ENCODE results near the gene ELP1. TPM values are rescaled to one million over a fixed set of nuclear protein-coding genes. Genes with fewer than 3 reads are reported as not detected.

ELP1 gene
- total RNA-seq, 1 experiment from 2014 or later = 27.9 TPM

DNA sequence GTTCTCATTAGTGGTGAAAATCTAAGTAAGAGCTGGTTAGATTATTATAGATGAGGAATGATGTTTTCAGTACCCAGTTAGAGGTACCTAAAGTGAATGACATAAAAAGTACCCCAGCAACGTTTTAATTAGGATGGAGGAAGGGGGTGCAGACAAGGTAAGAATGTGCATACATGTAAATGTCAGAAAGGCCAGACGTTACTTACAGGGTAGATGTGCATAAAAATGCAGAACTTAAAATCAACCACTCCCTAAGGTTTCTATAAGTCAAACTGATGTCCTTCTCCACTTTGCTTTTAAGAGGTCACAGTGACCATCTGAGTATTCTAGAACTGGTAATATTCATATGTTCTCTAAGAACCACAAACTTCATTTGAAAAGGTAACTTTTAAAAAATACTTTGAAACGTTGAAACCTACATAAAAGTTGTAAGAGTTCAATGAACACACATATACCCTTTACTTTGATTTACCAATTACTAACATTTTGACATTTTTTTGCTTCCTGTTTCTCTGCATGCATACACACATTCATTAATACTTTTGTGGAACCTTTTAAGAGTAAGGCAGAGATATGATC, 53.1 kb downstream of the ELP1 start (continued):
- TF ChIP-seq, protein P1, sequence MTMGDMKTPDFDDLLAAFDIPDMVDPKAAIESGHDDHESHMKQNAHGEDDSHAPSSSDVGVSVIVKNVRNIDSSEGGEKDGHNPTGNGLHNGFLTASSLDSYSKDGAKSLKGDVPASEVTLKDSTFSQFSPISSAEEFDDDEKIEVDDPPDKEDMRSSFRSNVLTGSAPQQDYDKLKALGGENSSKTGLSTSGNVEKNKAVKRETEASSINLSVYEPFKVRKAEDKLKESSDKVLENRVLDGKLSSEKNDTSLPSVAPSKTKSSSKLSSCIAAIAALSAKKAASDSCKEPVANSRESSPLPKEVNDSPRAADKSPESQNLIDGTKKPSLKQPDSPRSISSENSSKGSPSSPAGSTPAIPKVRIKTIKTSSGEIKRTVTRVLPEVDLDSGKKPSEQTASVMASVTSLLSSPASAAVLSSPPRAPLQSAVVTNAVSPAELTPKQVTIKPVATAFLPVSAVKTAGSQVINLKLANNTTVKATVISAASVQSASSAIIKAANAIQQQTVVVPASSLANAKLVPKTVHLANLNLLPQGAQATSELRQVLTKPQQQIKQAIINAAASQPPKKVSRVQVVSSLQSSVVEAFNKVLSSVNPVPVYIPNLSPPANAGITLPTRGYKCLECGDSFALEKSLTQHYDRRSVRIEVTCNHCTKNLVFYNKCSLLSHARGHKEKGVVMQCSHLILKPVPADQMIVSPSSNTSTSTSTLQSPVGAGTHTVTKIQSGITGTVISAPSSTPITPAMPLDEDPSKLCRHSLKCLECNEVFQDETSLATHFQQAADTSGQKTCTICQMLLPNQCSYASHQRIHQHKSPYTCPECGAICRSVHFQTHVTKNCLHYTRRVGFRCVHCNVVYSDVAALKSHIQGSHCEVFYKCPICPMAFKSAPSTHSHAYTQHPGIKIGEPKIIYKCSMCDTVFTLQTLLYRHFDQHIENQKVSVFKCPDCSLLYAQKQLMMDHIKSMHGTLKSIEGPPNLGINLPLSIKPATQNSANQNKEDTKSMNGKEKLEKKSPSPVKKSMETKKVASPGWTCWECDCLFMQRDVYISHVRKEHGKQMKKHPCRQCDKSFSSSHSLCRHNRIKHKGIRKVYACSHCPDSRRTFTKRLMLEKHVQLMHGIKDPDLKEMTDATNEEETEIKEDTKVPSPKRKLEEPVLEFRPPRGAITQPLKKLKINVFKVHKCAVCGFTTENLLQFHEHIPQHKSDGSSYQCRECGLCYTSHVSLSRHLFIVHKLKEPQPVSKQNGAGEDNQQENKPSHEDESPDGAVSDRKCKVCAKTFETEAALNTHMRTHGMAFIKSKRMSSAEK (CRISPR knock-in tag; IDR thresholded peaks at IDR 0.05; ENCODE audit: borderline replicate concordance) = no peak
- TF ChIP-seq, protein P2, sequence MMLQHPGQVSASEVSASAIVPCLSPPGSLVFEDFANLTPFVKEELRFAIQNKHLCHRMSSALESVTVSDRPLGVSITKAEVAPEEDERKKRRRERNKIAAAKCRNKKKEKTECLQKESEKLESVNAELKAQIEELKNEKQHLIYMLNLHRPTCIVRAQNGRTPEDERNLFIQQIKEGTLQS (CRISPR knock-in tag; conservative IDR thresholded peaks at IDR 0.05) = no peak
- TF ChIP-seq TP53 (CRISPR knock-in tag; IDR thresholded peaks at IDR 0.05) = no peak
- no peak for TF ChIP-seq NR2C2 (CRISPR knock-in tag; IDR thresholded peaks at IDR 0.05)
- TF ChIP-seq ZNF416 (CRISPR knock-in tag; IDR thresholded peaks at IDR 0.05) = no peak

DNA sequence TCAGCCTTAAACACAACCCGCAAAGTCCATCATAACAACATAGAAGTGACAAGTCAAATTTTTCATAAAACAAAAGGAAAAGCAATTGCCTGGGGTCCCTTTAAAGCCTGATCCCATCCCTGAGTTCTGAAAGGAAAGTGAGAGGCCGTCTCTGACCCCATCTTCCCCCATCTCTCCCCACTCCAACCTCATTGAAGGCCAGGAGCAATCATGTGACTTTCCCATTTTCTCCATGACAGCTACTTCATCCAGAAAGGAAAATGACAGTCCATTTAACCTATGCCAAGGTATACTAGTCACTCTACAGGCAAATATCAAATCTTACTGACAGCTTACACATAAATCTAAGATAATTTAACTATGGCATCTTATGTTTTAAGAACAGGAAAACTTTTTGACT, 56.4 kb downstream of the ELP1 start:
- H3K36me3 Mint-ChIP-seq = peaks cover 58% of the 10 kb centered on the region

DNA sequence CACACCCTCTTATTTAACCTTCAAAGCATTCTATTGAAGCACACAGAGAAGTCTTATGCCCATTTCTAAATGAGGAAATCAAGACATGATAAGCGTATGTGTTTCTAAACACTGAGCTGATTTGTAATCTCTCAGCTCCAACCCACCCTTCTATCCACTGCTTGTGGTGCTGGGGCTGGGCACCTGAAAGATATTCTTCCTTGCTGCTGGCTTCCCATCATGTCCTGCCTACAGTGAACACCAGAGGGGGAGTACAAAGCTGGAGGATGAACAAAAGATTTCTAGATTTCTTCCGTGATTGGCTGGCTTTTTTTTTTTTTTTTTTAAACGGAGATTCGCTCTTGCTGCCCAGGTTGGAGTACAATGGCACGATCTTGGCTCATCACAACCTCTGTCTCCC, 57.5 kb downstream of the ELP1 start:
- no peak overlapping the region for H3K4me3 Mint-ChIP-seq
- ATAC-seq (no peak), DNase-seq (ENCODE audit: low spot score) (no peak)
- ChIA-PET CTCF (interaction anchor here (1.1 kb wide), 1 partner anchor 1454 kb away, joined by 4 read pairs; no protein-coding TSS in a partner anchor), POLR2A (no interaction called here)
- no peaks in the 10 kb centered on the region for H3K9me3 Mint-ChIP-seq
- H3K27ac Mint-ChIP-seq = no peak overlapping the region
- H3K27me3 Mint-ChIP-seq (ENCODE audit: low read depth) = no peaks in the 10 kb centered on the region
- H3K4me1 Mint-ChIP-seq = no peaks in the 10 kb centered on the region
- H3K36me3 Mint-ChIP-seq = peaks cover 58% of the 10 kb centered on the region
- TF ChIP-seq, protein P3, sequence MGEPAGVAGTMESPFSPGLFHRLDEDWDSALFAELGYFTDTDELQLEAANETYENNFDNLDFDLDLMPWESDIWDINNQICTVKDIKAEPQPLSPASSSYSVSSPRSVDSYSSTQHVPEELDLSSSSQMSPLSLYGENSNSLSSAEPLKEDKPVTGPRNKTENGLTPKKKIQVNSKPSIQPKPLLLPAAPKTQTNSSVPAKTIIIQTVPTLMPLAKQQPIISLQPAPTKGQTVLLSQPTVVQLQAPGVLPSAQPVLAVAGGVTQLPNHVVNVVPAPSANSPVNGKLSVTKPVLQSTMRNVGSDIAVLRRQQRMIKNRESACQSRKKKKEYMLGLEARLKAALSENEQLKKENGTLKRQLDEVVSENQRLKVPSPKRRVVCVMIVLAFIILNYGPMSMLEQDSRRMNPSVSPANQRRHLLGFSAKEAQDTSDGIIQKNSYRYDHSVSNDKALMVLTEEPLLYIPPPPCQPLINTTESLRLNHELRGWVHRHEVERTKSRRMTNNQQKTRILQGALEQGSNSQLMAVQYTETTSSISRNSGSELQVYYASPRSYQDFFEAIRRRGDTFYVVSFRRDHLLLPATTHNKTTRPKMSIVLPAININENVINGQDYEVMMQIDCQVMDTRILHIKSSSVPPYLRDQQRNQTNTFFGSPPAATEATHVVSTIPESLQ (CRISPR knock-in tag; IDR thresholded peaks at IDR 0.05) = no peak
- TF ChIP-seq ZNF671 (CRISPR knock-in tag; IDR thresholded peaks at IDR 0.05) (no peak), ZNF396 (CRISPR knock-in tag; IDR thresholded peaks at IDR 0.05; ENCODE audit: borderline replicate concordance) (no peak), NR2C2 (CRISPR knock-in tag; IDR thresholded peaks at IDR 0.05) (no peak), CREB1 (CRISPR knock-in tag; IDR thresholded peaks at IDR 0.05) (no peak), NFATC4 (CRISPR knock-in tag; IDR thresholded peaks at IDR 0.05) (no peak), EMX1 (CRISPR knock-in tag; IDR thresholded peaks at IDR 0.05) (no peak), TEAD4 (CRISPR knock-in tag; IDR thresholded peaks at IDR 0.05) (no peak)
- TF ChIP-seq, protein P4, sequence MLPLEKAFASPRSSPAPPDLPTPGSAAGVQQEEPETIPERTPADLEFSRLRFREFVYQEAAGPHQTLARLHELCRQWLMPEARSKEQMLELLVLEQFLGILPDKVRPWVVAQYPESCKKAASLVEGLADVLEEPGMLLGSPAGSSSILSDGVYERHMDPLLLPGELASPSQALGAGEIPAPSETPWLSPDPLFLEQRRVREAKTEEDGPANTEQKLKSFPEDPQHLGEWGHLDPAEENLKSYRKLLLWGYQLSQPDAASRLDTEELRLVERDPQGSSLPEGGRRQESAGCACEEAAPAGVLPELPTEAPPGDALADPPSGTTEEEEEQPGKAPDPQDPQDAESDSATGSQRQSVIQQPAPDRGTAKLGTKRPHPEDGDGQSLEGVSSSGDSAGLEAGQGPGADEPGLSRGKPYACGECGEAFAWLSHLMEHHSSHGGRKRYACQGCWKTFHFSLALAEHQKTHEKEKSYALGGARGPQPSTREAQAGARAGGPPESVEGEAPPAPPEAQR (CRISPR knock-in tag; IDR thresholded peaks at IDR 0.05) = no peak
- TF ChIP-seq, protein P5, sequence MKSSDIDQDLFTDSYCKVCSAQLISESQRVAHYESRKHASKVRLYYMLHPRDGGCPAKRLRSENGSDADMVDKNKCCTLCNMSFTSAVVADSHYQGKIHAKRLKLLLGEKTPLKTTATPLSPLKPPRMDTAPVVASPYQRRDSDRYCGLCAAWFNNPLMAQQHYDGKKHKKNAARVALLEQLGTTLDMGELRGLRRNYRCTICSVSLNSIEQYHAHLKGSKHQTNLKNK (CRISPR knock-in tag; IDR thresholded peaks at IDR 0.05) = no peak
- TF ChIP-seq, protein P6, sequence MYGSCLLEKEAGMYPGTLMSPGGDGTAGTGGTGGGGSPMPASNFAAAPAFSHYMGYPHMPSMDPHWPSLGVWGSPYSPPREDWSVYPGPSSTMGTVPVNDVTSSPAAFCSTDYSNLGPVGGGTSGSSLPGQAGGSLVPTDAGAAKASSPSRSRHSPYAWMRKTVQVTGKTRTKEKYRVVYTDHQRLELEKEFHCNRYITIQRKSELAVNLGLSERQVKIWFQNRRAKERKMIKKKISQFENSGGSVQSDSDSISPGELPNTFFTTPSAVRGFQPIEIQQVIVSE (CRISPR knock-in tag; IDR thresholded peaks at IDR 0.05; ENCODE audit: borderline replicate concordance) = no peak

More for the DNA sequence above, 56.4 kb downstream of the ELP1 start:
- TF ChIP-seq, protein P1 (CRISPR knock-in tag; IDR thresholded peaks at IDR 0.05; ENCODE audit: borderline replicate concordance) = no peak
- no peak for TF ChIP-seq MYBL2 (CRISPR knock-in tag; IDR thresholded peaks at IDR 0.05)
- no peak for TF ChIP-seq ATF1 (CRISPR knock-in tag; IDR thresholded peaks at IDR 0.05)
- TF ChIP-seq GTF2I (CRISPR knock-in tag; conservative IDR thresholded peaks at IDR 0.05) = no peak
- no peak for TF ChIP-seq SMAD3 (CRISPR knock-in tag; IDR thresholded peaks at IDR 0.05; ENCODE audit: borderline replicate concordance)
- TF ChIP-seq ZNF263 (CRISPR knock-in tag; IDR thresholded peaks at IDR 0.05; ENCODE audit: low read depth) = no peak
- Mint-ChIP-seq H3K9me3 (no peaks in the 10 kb centered on the region), H3K4me3 (no peak overlapping the region), H3K27me3 (ENCODE audit: low read depth) (no peaks in the 10 kb centered on the region), H3K27ac (no peak overlapping the region), H3K4me1 (no peaks in the 10 kb centered on the region)
- ATAC-seq (no peak), DNase-seq (ENCODE audit: low spot score) (no peak)
- POLR2A ChIA-PET = no interaction called here
- CTCF ChIA-PET = no interaction called here

Measured in WTC11 (cell line).